Kasumi-1 (cell line): ENCODE measurements around the gene PRKG1.
"Not testable (repeated sequence)": the region's sequence is repeated elsewhere in the genome, so short reads cannot be mapped to it uniquely, and the experiment has no call there.

ENCODE experiments used
- DNase-seq, 2 experiments: peaks; one replicate each; lab custom pipeline; 2025; lab: John Stamatoyannopoulos, UW

The PRKG1 gene

GRCh38 chr10:52128056-52128683 lies 1053.9 kb downstream of the PRKG1 start:
- no peak for DNase-seq

GRCh38 chr10:52129410-52130178 lies 1055.3 kb downstream of the PRKG1 start:
- no peak for DNase-seq

- no peak for DNase-seq
Measured at GRCh38 chr10:52135101-52135500, 1060.8 kb downstream of the PRKG1 start.

GRCh38 chr10:52136921-52137320 lies 1062.6 kb downstream of the PRKG1 start:
- no peak for DNase-seq

GRCh38 chr10:52143338-52143737 lies 1069.1 kb downstream of the PRKG1 start:
- DNase-seq: no peak

- no peak for DNase-seq
Measured at GRCh38 chr10:52145636-52146035, 1071.3 kb downstream of the PRKG1 start.

GRCh38 chr10:52146766-52147165 lies 1072.5 kb downstream of the PRKG1 start:
- DNase-seq: no peak

GRCh38 chr10:52170776-52171175 lies 1096.5 kb downstream of the PRKG1 start:
- no peak for DNase-seq

- peak; percentile 46 to 55 for DNase-seq
Measured at GRCh38 chr10:52172581-52172980, 1098.3 kb downstream of the PRKG1 start.

GRCh38 chr10:52185256-52185655 lies 1111.0 kb downstream of the PRKG1 start:
- no peak for DNase-seq

- DNase-seq: no peak
Measured at GRCh38 chr10:52187521-52188258, 1113.4 kb downstream of the PRKG1 start.

- DNase-seq: no peak
Measured at GRCh38 chr10:52191049-52191448, 1116.8 kb downstream of the PRKG1 start.

GRCh38 chr10:52194191-52194590 lies 1119.9 kb downstream of the PRKG1 start:
- no peak for DNase-seq

GRCh38 chr10:52194716-52195115 lies 1120.4 kb downstream of the PRKG1 start:
- DNase-seq: no peak

- DNase-seq: no peak
Measured at GRCh38 chr10:52197098-52197497, 1122.8 kb downstream of the PRKG1 start.

- peak in 1 of 2 experiments; percentile 35 for DNase-seq
Measured at GRCh38 chr10:52198540-52198939, 1124.3 kb downstream of the PRKG1 start.

GRCh38 chr10:52204906-52205305 lies 1130.6 kb downstream of the PRKG1 start:
- not testable (repeated sequence) for DNase-seq

GRCh38 chr10:52208365-52208764 lies 1134.1 kb downstream of the PRKG1 start:
- no peak for DNase-seq

- no peak for DNase-seq
Measured at GRCh38 chr10:52210161-52210560, 1135.9 kb downstream of the PRKG1 start.

- no peak for DNase-seq
Measured at GRCh38 chr10:52212062-52212461, 1137.8 kb downstream of the PRKG1 start.

GRCh38 chr10:52212802-52213201 lies 1138.5 kb downstream of the PRKG1 start:
- no peak for DNase-seq

GRCh38 chr10:52213321-52213752 lies 1139.0 kb downstream of the PRKG1 start:
- no peak for DNase-seq
